GM19238 (cell line): ENCODE measurements around the gene HS6ST2.

Experiments
- DNase-seq: peaks from one replicate; pipeline ENCODE4 v3.0.0; 2011; ENCODE audit warnings: low spot score; ENCODE audit not compliant: insufficient read length

Gene HS6ST2

GRCh38 chrX:132677233-132677716 is 281.2 kb downstream of the HS6ST2 start:
- no peak for DNase-seq

GRCh38 chrX:132676561-132677186 is 281.8 kb downstream of the HS6ST2 start:
- DNase-seq: no peak

- DNase-seq: no peak
These were observed 282.3 kb downstream of the HS6ST2 start for GRCh38 chrX:132676102-132676501.

- no peak for DNase-seq
These were observed 285.1 kb downstream of the HS6ST2 start for GRCh38 chrX:132673331-132673730.

GRCh38 chrX:132671229-132671641 is 287.2 kb downstream of the HS6ST2 start:
- DNase-seq: no peak

GRCh38 chrX:132669142-132669541 is 289.3 kb downstream of the HS6ST2 start:
- DNase-seq: no peak

- no peak for DNase-seq
These were observed 290.3 kb downstream of the HS6ST2 start for GRCh38 chrX:132668178-132668577.

GRCh38 chrX:132665676-132666075 is 292.8 kb downstream of the HS6ST2 start:
- DNase-seq: no peak

- DNase-seq: no peak
These were observed 294.2 kb downstream of the HS6ST2 start for GRCh38 chrX:132664273-132664672.

GRCh38 chrX:132662844-132663243 is 295.6 kb downstream of the HS6ST2 start:
- no peak for DNase-seq

- DNase-seq: no peak
These were observed 300.6 kb downstream of the HS6ST2 start for GRCh38 chrX:132657876-132658275.

- no peak for DNase-seq
These were observed 305.6 kb downstream of the HS6ST2 start for GRCh38 chrX:132652871-132653270.

- DNase-seq: no peak
These were observed 306.9 kb downstream of the HS6ST2 start for GRCh38 chrX:132651421-132652086.

- no peak for DNase-seq
These were observed 309.5 kb downstream of the HS6ST2 start for GRCh38 chrX:132648895-132649294.

- no peak for DNase-seq
These were observed 319.0 kb downstream of the HS6ST2 start for GRCh38 chrX:132639446-132639845.

- DNase-seq: no peak
These were observed 320.1 kb downstream of the HS6ST2 start for GRCh38 chrX:132638313-132638712.

GRCh38 chrX:132636080-132636479 is 322.3 kb downstream of the HS6ST2 start:
- DNase-seq: no peak

- no peak for DNase-seq
These were observed 323.9 kb downstream of the HS6ST2 start for GRCh38 chrX:132634521-132634920.

GRCh38 chrX:132631579-132632232 is 326.7 kb downstream of the HS6ST2 start:
- DNase-seq: peak; percentile 10

GRCh38 chrX:132624466-132624865 is 334.0 kb downstream of the HS6ST2 start:
- no peak for DNase-seq

GRCh38 chrX:132623942-132624341 is 334.5 kb downstream of the HS6ST2 start:
- no peak for DNase-seq

GRCh38 chrX:132623300-132623699 is 335.1 kb downstream of the HS6ST2 start:
- no peak for DNase-seq

GRCh38 chrX:132622130-132622529 is 336.3 kb downstream of the HS6ST2 start:
- no peak for DNase-seq
